ENCODE data around the gene SULT2A1.
"Not testable (repeated sequence)": the region's sequence is repeated elsewhere in the genome, so short reads cannot be mapped to it uniquely, and the experiment has no call there.

SULT2A1 gene, protein sequence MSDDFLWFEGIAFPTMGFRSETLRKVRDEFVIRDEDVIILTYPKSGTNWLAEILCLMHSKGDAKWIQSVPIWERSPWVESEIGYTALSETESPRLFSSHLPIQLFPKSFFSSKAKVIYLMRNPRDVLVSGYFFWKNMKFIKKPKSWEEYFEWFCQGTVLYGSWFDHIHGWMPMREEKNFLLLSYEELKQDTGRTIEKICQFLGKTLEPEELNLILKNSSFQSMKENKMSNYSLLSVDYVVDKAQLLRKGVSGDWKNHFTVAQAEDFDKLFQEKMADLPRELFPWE

DNA sequence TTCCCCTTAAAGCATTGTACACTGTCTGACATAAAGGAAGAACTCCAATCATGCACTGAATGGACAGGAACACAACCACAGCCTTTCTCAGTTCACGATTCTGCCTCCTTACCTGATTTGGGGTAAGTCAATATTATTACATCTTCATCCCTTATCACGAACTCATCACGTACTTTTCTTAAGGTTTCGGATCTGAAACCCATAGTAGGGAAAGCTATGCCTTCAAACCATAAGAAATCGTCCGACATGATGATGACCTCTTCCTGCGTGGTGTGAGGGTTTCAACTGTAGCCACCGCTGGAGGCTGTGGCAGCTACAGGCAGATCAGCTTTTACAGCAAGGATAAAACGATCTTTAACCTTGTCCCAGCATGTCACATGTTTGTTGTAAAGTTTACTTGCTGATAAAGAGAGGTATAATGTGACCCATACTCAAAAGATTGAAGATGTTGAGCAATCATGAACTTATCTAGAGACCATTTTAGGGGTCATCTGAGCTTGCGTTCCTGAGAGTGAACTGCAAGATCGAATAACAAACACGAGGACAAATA is at the start of gene SULT2A1:
TSS of gene SULT2A1 (minus strand) at position 306 of the 550 bp plus-strand sequence. CDS start at position 248, 58 bp downstream.
- no peak for DNase-seq

DNA sequence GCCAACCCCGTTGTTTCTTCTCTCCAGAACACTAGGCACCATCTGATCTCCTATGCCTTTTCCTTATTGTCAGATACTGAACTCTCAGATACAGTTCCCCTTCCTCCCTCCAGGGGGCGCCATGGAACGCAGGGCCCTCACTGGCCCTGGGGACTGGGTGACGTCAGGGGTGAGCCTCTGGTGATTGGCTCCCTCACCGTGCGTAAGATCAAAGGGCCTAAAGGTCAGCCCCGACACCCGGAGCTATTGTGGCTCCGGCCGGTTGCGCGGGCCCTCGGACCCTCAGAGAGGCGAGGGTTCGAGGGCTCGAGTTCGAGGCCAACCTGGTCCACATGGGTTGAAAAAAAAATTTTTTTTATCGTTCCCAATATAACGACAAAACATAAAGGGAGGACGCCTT is 42.5 kb upstream of the SULT2A1 start:
- not testable (repeated sequence) for DNase-seq

DNA sequence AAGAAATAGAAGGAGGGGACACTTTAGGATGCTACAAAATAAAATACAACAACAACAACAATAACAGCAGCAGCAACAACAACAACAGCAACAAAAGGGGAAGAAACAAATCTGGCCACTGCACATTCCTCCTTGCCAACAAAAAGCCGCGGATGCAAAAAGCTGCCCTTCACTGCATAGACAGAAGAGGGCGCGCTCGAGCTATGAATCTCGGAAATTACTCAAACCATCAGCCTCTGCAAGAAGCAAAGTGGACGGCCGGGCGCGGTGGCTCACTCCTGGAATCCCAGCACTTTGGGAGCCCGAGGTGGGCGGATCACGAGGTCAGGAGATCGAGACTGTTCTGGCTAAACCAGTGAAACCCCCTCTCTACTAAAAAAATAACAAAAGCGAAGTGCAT is 34.0 kb upstream of the SULT2A1 start:
- DNase-seq: not testable (repeated sequence)

DNA sequence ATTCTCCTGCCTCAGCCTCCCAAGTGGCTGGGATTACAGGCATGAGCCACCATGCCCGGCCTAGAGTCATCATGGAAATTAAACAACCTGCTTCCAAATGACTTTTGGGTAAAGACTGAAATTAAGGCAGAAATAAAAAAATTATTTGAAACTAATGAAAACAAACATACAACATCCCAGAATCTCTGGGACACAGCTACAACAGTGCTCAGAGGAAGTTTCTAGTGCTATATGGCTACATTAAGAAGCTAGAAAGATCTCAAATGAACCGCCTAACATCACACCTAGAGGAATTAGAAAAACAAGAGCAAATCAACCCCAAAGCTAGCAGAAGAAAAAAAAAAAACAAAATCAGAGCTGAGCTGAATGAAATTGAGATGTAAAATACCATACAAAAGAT is 24.1 kb upstream of the SULT2A1 start:
- not testable (repeated sequence) for DNase-seq

DNA sequence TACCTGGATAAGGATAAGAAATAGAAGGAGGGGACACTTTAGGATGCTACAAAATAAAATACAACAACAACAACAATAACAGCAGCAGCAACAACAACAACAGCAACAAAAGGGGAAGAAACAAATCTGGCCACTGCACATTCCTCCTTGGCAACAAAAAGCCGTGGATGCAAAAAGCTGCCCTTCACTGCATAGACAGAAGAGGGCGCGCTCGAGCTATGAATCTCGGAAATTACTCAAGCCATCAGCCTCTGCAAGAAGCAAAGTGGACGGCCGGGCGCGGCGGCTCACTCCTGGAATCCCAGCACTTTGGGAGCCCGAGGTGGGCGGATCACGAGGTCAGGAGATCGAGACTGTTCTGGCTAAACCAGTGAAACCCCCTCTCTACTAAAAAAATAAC is 23.2 kb upstream of the SULT2A1 start:
- DNase-seq: peak; percentile 83

DNA sequence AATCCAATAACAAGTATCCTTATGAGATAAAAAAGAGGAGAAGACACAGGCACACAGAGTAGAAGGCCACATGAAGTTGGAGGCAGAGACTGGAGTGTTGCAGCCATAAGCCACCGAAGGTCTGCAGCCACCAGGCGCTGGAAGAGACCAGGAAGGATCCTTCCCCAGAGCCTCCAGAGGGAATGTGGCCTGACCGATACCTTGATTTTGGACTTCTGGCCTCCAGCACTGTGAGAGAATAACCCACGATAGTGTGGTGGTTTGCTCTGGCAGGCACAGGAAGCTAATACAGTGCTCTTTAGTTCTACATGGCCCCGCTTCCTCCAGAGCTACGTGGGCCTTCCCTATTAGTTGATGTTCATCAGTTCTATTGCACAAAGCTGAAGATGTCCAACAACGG is 15.3 kb upstream of the SULT2A1 start:
- no peak for DNase-seq

DNA sequence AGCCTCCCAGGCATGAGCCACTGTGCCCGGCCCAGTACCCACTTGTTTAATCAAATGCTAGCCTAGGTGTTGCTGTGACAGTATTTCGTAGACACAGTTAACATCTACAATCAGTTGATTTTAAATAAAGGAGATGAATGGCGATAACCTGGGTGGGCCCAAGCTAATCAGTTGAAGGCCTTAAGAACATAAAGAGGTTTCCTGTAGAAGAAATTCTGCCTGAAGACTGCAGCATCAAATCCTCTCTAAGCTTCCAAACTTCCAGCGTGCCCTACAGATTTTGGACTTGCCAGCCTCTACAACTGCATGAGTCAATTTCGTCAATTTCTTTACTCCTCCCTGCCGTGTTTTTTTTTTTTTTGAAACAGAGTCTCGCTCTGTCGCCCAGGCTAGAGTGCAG is 13.2 kb upstream of the SULT2A1 start:
- no peak for DNase-seq

DNA sequence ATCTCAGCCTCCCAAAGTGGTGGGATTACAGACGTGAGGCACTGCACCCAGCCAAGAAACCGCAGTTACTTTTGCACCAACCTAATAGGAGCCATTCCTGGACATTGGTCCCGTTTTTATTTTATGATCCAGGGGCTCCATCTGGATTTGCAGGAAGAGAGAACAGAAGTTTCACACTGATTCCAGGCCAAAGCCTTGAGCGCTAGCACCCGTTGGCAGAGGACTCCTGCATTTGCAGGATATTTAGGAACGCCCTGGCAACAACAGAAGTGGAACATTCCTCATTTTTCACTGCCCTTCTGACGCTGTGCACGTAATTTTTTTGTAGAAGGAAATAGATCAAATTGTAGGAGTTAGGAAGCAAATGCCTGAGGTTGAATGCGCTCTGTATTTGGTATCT is 11.7 kb upstream of the SULT2A1 start:
- DNase-seq: no peak

DNA sequence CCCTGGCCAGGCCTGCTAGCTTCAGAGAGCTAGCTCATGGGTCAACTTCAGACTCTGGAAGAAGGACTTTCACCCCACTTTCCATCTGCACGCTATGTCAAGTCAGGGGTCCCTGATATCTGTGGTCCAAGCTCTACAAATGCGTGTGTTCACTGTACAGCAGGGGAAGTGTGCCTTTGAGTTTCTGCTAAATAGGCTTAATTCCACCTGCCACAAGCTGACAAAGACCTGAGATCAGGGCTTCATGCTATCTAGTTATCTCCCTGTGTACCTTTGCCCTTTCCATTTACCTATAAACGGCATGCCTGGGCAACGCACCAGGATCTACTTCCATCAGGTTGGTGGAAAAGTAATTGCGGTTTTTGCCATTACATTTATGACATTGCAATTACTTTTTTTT is 10.7 kb upstream of the SULT2A1 start:
- DNase-seq: no peak

DNA sequence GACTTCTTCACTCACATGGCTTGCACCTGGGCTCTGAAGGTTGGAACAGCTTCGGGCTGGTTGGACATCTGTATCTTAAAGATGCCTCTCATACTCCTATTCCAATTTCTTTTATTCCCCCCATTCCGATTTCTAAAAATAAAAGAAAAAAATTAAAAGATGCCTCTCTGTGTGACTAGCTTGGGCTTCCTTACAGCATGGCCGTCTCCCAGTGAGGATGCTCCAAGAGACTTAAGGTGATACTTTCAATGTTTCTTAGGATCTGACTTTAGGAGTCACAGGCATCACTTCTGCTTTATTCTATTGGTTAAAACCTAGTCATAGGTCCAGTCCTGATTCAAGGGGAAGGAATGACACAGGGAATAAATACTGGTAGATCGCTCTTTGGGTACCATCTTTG is 9.9 kb upstream of the SULT2A1 start:
- no peak for DNase-seq

DNA sequence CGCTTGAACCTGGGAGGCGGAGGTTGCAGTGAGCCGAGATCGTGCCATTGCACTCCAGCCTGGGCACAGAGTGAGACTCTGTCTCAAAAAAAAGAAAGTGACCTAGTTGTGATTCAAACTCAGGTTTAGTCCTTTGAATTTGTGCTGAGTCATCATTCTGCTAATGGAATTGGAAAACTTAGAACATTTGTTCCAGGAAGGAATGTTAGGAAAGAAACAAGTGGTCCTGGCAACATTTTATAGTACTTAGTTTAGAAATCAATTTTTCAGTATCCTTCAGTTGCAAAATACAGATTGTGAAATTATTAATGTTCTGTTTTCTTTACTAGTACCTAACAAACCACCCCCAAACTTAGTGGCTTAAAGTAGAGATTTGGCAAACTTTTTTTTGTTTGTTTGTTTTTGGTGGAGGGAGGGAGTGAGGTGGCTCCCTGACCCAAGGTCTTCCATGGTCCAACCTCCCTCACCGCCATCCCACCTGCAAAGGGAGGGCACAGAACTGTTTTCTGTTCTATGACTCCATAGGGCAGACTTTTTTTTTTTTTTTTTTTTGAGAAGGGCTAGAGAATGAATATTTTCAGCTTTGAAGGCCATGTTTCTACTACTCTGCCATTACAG is 9.2 kb upstream of the SULT2A1 start:
- no peak for DNase-seq

DNA sequence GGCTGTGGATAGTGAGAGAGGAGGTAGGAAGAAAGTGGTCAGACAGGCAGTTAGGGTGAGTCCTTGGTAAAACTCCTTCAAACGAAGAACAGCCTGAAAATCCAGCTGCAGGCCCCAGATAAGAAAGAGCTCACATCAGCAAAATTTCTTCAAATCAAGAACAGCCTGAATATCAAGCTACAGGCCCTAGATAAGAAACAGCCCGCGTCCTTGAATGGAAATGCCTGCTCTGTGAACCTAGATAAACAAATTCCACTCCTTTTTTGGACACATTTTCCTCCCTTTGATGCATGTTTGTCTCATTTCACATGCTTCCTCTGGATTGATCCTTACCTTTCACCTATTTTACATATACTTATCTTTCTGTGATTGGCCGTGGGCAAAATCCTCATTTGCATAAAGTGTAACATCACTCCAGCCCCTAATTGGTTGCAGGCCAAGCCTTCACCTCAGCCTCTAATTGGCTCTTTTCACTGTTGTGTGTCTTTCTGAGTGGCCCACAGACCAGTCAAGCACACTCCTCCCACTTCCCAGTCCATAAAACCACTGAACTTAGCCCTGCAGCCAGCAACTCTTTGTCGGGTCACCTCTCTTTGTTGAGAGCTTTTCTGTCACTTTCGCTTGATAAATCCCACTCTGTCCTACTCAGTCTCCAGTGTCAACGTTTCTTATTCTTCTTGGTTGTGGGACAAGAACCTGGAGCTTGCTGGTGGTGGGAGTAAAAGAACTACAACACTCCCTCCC is 6.0 kb upstream of the SULT2A1 start:
- no peak for DNase-seq

DNA sequence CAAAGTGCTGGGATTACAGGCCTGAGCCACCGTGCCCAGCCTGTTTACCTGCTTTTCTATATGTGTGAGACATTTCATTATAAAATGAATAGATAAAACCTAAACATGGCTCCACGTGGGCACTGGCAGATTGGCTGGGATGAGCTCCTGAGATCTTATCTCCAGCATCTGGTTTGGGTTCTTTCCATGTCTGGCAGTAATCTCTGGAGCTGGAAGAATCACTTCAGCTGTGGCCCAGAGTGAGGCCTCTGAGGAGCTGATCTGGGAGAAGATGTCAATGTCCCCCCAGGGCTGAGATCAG is 5.5 kb upstream of the SULT2A1 start:
- no peak for DNase-seq

DNA sequence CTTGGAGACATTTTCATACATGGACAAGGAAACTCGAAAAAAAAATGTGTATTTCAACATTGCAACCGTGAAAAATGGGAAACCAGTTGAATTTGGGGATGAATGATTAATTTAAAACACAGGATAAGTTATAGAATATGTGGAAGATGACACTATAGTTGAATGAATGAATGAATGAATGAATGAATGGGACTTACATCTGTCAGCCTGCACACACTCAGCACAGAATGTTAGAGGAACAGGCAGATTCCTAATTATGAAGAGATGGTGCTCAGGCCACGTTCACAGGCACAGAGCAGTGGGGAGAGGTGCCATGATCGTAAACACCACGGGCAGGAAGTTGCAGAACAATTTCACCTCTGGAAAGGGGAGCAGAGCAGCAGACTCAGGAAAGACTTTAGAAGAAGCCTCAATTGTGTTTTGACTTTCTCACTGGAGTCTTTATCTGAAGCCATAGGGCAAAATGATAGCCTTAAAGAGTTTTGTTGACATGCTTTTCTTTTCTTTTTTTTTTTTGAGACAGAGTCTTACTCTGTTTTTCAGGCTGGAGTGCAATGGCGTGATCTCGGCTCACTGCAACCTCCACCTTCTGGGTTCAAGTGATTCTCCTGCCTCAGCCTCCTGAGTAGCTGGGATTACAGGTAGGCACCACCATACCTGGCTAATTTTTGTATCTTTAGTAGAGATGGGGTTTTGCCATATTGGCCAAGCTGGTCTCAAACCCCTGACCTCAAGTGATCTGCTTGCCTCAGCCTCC is 4.9 kb upstream of the SULT2A1 start:
- no peak for DNase-seq

DNA sequence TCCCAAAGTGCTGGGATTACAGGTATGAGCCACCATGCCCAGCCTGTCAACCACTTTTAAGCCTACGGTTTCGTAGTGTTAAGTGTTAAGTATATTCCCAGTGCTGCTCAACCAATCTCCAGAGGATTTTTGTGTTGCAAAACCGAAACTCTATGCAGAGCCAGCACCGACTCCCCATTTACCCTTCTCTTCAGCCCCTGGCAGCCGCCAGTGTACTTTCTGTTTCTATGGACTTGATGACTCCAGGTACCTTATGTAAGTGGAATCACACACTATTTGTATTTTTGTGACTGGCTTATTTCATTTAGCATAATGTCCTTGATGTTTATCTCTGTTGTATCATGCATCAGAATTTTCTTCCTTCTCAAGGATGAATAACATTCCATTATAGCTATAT is 1.1 kb downstream of the SULT2A1 start:
- DNase-seq: no peak

DNA sequence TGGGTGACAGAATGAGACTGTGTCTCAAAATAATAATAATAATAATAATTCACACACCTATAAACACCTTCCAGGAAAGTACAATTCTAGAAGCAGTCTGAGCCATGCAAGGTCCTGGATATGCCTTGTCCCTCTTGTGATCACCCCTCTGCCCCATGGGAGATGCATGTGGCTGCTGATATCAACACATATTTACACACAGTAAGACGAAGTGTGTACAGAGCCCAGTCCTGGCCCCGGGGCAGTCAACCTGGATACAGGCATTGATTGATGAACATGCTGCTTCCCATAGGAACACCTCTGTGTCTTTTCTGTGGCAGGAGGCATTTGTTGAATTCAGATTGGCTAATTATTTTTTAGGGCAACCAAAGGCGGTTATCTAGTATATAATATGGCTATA is 3.2 kb downstream of the SULT2A1 start:
- no peak for DNase-seq

DNA sequence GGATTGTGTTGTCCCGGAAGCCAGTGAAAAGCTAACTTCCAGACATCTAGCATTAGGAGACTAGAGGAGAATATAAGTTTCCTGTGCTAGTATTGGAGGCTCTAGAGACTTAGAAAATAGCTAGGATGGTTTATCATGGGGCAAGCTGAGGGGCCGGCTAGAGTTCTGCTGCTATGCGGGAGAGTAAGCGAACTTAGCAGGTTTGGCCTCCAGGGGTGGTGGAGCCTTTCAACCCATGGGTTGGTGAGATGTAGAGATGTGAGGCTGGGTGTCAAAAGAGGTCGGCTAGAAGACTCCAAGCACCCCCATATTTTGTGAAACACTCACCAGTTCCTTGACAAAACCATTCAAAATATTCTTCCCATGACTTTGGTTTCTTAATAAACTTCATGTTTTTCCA is 4.4 kb downstream of the SULT2A1 start:
- DNase-seq: no peak

DNA sequence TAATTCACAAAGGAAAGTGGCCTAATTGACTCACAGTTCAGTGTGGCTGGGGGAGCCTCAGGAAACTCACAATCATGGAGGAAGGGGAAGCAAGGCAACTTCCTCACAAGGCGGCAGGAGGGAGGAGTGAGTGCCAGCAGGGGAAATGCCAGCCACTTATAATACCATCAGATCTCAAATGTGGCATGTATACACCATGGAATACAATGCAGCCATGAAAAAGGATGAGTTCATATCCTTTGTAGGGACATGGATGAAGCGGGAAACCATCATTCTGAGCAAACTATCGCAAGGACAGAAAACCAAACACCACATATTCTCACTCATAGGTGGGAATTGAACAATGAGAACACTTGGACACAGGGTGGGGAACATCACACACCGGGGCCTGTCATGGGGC is 6.7 kb downstream of the SULT2A1 start:
- DNase-seq: not testable (repeated sequence)

DNA sequence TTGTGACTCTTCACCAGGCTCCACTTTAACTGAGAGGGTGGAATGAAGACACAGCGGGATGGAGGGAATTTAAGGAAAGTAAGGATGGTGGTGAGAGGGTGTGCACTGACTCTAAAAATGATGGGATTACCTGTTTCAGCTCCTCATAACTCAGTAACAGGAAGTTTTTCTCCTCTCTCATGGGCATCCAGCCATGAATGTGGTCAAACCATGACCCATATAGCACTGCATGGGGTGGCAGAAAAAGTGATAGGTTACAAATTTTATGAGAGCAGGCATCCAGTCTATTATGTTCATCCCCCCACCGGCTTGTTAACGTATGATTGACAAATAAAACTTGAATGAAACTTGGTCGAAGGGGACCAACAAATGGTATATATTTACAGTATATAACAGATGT is 7.2 kb downstream of the SULT2A1 start:
- DNase-seq: no peak

DNA sequence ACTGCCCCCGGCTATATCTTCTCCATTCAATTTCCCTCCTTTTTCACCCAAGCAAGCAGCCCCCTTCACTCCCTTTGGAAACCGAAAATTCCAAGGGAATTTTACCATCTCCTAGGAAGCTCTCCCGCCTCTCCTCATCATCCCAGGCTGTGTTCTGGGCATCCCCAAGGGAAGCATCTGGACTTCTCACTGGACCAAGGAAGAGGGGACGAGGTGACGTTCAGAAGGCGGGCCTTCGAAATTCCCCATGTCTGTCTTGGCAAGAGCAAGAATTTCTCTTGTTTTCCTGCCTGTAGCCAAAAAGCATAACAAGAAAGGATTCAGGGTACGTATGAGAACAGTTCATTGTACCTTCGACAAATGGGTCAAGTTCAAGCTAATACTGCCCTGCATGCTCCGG is 20.9 kb downstream of the SULT2A1 start:
- DNase-seq: no peak

DNA sequence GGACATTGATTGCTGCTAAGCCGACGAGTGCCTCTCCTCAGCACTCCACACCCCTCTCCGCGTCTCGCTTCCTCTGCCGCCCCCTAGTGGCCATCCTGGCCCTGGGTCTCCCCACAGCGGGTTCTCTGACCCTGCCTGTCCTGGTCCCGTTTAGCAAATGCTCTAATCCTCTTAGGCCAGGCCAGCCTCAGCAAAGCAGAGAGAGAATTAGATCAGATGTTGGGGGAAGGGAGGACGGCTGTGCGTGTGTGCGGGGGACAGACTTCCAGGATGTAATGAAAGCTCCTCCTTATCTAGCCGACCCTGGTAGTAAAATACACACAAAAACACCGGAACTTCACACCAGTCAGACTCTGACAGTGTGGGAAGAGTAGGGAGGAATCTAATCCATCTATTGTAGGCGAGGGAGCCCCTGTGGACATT is 22.6 kb downstream of the SULT2A1 start:
- DNase-seq: peak; percentile 74

DNA sequence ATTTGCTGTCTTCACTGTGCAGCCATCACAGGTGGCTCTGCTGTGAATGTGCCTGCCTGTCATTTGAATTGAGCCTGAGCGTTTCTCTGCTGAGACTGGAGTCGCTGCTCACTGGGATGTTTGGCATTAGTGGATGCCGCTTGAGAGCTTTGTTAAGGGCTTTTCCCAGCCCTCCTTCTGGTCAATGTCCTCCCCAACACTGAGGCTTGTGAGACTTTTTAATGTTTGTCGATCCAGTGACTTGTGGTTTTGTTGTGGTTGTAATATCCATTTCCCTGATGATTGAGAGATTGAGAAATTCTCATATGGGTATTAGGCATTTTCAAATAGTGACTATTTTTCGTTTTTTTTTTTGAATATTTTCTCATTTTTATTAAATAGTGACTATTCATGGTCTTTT is 24.5 kb downstream of the SULT2A1 start:
- no peak for DNase-seq

DNA sequence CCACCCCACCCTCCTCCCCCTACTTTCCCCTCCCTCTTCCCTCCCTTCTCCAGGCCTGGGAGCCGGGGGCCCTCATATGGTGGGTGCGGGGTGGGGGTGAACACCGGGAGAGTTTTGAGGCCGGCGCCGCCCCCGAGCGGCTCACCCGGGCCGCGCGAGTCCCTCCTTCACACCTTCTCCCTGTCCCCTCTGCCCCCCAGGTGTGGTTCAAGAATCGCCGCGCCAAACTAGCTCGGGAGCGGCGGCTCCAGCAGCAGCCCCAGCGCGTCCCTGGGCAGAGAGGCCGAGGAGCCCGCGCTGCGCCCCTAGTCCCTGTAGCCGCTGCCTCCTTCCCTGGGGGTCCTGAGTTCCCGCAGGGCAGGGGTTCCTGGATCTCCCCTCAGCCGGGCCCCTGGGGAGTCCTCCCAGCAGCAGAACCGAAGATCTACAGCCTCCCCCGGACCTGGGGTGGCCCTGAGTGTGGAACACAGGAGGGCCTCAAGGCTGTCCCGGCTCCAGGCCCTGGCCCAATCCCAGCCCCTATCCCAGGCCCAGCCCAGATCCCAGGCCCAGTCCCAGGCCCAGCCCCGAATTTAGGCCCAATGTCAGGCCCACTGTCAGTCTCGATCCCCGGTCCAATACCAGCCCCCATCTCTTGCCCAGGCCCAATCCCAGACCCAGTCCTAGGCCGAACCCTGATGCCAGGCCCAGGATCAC is 25.4 kb downstream of the SULT2A1 start:
- DNase-seq: no peak

All from CD4-positive, alpha-beta T cell treated with Interleukin-12 subunit alpha and Interleukin-12 subunit beta, for 1 hour (primary cell).